HG02943 (cell line): ENCODE data around the gene AMOTL1.
A peak's percentile ranks its signal among the peaks of the same experiment; 100 is the strongest.

Experiments used
- ATAC-seq: cut with Tn5 transposase; IDR thresholded peaks from one replicate; pipeline ENCODE4 v1.9.1; 2021; ENCODE audit warnings: mild to moderate bottlenecking, low read depth, moderate library complexity; ENCODE audit not compliant: unreplicated experiment

Gene AMOTL1

GRCh38 chr11:94768602-94769541 is 716 bp downstream of the AMOTL1 start:
- ATAC-seq, result no peak

GRCh38 chr11:94769880-94770279 is 1.7 kb downstream of the AMOTL1 start:
- no peak for ATAC-seq

DNA sequence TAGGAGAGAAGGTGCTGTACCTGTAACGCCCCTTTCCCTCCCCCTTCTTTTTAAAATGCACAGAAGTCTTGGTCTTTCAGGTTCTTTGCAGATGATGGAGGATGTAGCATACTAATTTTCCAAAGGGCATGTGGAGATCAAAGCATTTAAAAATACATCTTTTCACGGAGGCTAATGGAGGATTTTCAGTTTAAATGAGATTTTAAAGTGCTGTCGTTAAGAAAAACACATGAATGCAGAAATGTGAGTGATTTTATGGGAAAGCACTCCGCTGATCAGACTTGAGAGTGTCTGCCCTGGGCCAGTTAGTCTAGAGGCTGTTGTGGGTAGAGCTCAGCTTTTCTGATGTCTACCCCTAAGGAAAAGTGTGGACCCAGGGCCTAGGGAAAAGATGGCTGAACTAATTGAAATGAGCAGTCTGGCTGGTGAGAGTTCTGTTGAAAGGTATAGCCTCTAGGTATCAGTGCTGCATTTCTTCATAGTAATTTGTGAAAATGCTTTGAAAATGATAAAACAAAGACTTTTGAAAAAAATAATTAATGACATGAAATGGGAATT is 2.5 kb downstream of the AMOTL1 start:
- no peak for ATAC-seq

DNA sequence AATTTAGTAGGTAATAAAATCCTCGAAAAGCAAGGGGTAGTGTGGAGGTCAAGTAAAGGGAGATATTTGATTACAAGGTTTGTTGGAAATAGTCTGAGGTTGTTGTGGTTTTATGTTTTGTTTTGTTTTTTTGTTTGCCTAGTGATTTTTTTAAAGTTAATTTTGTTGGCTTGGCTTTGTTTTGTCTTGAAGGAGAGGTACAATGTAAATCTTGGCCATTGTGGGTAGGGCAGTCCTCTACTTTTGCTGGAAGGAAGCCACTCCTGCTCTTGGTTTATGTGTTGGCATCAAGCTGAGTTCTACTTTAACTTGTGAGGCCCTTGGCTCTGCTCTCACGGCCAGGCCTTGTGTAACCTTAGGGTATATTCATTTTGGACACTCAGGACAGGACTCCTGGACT is 3.2 kb downstream of the AMOTL1 start:
- ATAC-seq, result no peak

GRCh38 chr11:94771951-94772350 is 3.8 kb downstream of the AMOTL1 start:
- no peak for ATAC-seq

GRCh38 chr11:94773842-94774241 is 5.7 kb downstream of the AMOTL1 start:
- no peak for ATAC-seq

DNA sequence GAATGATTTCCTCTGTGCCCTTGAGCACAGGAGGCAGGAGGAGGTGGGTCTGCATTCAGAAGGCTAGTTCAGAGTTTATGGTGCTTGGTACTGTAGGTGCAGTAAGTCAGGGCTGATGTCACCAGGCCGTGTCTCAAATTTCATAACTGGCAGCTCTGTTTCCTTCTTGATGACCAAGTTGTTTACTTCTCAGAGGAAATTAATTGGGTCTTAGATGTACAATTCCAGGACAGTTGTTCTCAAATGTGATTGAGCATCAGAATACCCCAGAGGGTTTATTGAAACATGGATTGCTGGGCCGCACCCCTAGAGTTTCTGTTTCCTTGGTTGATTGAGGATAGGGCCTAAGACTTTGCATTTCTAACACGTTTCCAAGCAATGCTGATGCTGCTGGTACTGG is 6.2 kb downstream of the AMOTL1 start:
- no peak for ATAC-seq

- no peak for ATAC-seq
Observed at GRCh38 chr11:94775567-94776327, 7.6 kb downstream of the AMOTL1 start.

DNA sequence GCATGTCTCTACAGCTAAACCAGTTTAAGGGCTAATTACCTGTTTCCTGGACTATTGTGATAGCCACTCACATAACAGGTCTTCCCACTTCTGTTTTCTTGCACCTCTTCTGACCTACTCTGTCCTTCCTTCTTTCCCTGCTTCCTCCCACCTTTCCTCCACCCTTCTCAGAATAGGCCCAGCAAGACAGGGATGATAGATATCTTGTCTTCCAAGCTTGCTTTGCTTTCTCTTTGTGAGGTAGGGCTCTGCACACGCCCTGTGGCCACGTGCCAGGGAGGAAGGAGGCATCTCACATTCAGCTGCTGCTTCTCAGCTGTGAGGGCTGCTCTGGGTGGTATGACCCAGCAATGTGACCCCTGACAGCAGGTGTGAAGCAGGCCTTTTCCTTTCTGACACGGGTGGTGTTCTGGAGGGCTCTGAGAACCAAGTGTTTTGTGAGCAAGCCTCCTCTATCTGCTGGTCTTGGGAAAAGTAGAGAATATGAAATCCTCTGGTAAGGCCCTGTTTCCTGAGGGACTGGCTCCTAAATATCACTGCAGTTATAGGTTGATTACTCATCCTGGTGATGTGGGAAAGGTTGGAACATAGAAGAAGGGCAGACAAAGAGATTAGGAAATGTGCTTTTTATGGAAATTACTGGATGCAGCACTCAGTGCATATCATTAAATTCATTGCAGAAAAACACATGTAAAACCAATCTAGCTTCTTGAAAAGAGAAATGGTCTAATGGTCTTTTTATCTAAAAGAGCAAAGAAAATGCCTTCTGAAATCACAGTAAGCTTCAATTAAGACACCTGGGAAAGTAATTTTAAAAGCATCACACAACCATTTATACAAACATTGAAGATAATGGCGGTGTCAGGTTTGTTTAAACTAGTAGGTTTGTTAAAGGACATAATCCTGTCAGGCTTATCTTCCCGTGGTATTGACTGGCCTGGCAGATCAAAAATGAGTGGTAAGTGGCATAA is 8.5 kb downstream of the AMOTL1 start:
- no peak for ATAC-seq

DNA sequence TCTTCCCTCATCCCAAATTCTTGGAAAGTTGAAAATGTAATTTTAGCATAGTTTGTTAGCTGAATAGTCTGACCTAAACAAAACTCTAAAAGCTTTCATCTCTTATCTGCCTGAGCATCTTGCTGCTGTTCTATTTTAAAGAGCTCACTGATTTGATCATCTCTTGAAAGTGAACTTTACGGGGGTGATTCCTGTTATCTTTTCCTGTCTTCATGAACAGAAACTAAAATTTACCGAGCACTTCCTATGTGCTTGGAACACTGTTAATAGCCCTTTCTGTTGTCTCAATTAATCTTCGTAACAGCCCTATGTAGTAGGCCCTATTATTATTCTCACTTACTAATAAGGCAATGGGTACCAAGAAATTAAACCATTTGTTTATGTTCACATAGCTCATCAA is 12.3 kb downstream of the AMOTL1 start:
- ATAC-seq, result no peak

DNA sequence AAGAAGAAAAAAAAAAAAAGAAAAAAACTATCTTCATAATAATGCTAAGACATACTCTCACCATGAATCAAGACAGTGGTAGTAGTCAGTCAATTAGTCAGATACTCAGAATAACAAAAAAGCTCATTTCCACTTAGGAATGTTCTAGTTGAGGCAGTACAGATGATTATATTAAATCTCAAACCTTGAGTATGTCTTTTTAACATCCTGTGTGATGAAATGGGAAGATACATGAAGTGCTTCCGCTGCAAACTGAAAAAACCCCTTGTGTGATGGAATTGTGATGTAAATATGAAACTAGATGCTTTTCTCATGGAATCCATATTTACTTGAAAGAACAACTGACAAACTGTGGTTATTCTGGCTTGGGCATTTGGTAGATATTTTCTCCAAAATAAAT is 13.7 kb downstream of the AMOTL1 start:
- no peak for ATAC-seq

DNA sequence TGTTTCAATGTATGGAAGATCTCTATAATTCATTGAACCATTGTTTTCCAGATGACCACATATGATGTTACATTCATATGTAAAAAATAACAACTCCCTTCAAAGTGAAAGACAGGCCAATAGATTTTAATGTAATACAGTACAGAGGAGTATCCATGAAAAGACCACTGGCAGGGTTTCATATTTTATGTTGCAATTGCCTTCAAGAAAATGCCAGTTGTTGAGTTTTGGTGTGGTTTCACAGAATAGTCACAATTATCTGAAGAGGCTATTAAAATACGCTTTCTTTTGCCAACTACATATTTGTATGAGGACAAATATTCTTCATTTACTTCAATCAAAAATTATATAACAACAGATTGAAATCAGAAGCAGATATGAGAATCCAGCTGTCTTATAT is 14.3 kb downstream of the AMOTL1 start:
- no peak for ATAC-seq

DNA sequence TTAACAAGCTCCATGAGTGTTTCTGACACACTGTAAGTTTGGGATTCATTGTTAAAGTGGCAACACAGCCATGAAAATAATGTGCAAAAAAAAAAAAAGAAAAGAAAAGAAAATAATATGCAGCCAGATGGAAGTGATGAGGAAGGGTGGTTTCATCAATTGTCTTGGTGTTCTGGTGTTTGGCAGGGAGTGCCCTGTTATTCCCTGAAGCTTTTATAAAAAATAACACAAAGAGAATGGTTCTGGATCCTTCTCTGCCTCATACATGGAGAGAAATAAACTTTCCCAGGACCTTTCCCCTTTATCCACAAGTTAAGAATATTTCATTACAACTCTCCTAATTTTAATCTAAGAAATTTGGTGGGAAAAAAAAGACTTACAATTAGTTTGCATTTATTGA is 16.7 kb downstream of the AMOTL1 start:
- no peak for ATAC-seq

- ATAC-seq, result no peak
Observed at GRCh38 chr11:94785509-94785908, 17.4 kb downstream of the AMOTL1 start.

GRCh38 chr11:94786264-94787126 is 18.3 kb downstream of the AMOTL1 start:
- ATAC-seq, result peak; percentile 63

GRCh38 chr11:94787801-94788200 is 19.6 kb downstream of the AMOTL1 start:
- no peak for ATAC-seq

- ATAC-seq, result no peak
Observed at GRCh38 chr11:94788396-94788795, 20.2 kb downstream of the AMOTL1 start.

- no peak for ATAC-seq
Observed at GRCh38 chr11:94790197-94790596, 22.0 kb downstream of the AMOTL1 start.

GRCh38 chr11:94790661-94791180 is 22.6 kb downstream of the AMOTL1 start:
- ATAC-seq, result no peak
